GM23248 (cell line): Measurements from ENCODE around the gene RBMS1. TPM values are rescaled to one million over a fixed set of nuclear protein-coding genes. Genes with fewer than 3 reads are reported as not detected.

Source experiments
- DNase-seq: peaks from one replicate; pipeline ENCODE4 v3.0.0-alpha.2; 2015
- H2AFZ ChIP-seq: fragments of 200-600 bp; sonication (generic); 2 replicates; pipeline ENCODE4 v1.6.1; 2016; ENCODE audit warnings: antibody characterized with exemption
- H3F3A ChIP-seq: fragments of 200-600 bp; sonication (generic); 2 replicates; pipeline ENCODE4 v1.6.1; 2016; ENCODE audit warnings: mild to moderate bottlenecking, antibody characterized with exemption, mixed run types; ENCODE audit not compliant: insufficient read depth
- H3K27ac ChIP-seq: fragments of 200-600 bp; sonication (generic); 2 replicates; pipeline ENCODE4 v1.5.1; 2016; ENCODE audit warnings: mild to moderate bottlenecking
- H3K27me3 ChIP-seq: fragments of 200-600 bp; sonication (generic); replicated peaks from 2 replicates; pipeline ENCODE4 v1.6.1; 2016; ENCODE audit warnings: mild to moderate bottlenecking; ENCODE audit not compliant: insufficient read depth
- H3K36me3 ChIP-seq: fragments of 200-600 bp; sonication (generic); 2 replicates; pipeline ENCODE4 v1.6.1; 2016; ENCODE audit warnings: low read depth, mild to moderate bottlenecking
- H3K4me1 ChIP-seq: fragments of 200-600 bp; sonication (generic); 2 replicates; pipeline ENCODE4 v1.6.1; 2016; ENCODE audit warnings: mild to moderate bottlenecking; ENCODE audit not compliant: insufficient read depth
- H3K4me2 ChIP-seq: fragments of 200-600 bp; sonication (generic); one replicate; pipeline ENCODE4 v1.6.1; 2016; ENCODE audit warnings: mild to moderate bottlenecking; ENCODE audit not compliant: unreplicated experiment
- H3K4me3 ChIP-seq: fragments of 200-600 bp; sonication (generic); 2 replicates; pipeline ENCODE4 v1.5.1; 2016; ENCODE audit warnings: mild to moderate bottlenecking
- H3K79me2 ChIP-seq: fragments of 200-600 bp; sonication (generic); 2 replicates; pipeline ENCODE4 v1.6.1; 2016; ENCODE audit warnings: mild to moderate bottlenecking; ENCODE audit not compliant: insufficient read depth
- H3K9ac ChIP-seq: fragments of 200-600 bp; sonication (generic); 2 replicates; pipeline ENCODE4 v1.6.1; 2016; ENCODE audit warnings: mild to moderate bottlenecking
- H3K9me2 ChIP-seq: fragments of 200-600 bp; sonication (generic); 2 replicates; pipeline ENCODE4 v1.6.1; 2016; ENCODE audit warnings: mixed run types, mild to moderate bottlenecking, moderate library complexity; ENCODE audit not compliant: insufficient read depth
- H3K9me3 ChIP-seq: fragments of 200-600 bp; sonication (generic); one replicate; pipeline ENCODE4 v1.6.1; 2017; ENCODE audit warnings: low read depth
- H4K20me1 ChIP-seq: fragments of 200-600 bp; sonication (generic); 2 replicates; pipeline ENCODE4 v1.6.0; 2016; ENCODE audit not compliant: insufficient read depth
- EZH2 ChIP-seq: fragments of 200-600 bp; sonication (generic); IDR thresholded peaks from 2 replicates; pipeline ENCODE4 v1.6.1; 2018; ENCODE audit warnings: antibody characterized with exemption, mild to moderate bottlenecking; ENCODE audit not compliant: insufficient read depth, poor library complexity, severe bottlenecking
- EZH2phosphoT487 ChIP-seq: fragments of 200-600 bp; sonication (generic); IDR thresholded peaks from 2 replicates; pipeline ENCODE4 v1.6.1; 2018; ENCODE audit warnings: antibody characterized with exemption, moderate library complexity, mild to moderate bottlenecking, low read depth; ENCODE audit not compliant: insufficient read depth
- WGBS, 2 experiments: methylation state at CpG; one replicate each; pipeline ENCODE4 v1.1.6; 2015 to 2017; ENCODE audit warnings: low lambda C conversion rate in 2 of 2, low coverage in 1 of 2; ENCODE audit errors: missing lambda C conversion rate in 2 of 2; 5-methylcytosine and 5-hydroxymethylcytosine counted together
- in situ Hi-C: fragments of 300-500 bp; cut with MboI; formaldehyde crosslinking; loops from 2 replicates; pipeline ENCODE4 v1.15.0; 2020
- polyA plus RNA-seq: library from polyadenylated mRNA; unstranded; fragments of >200 nt; fragmentation: Nextera tagmentation; extraction: Ambion mirVana; gene quantifications from 2 replicates; pipeline ENCODE4 v1.2.1, GENCODE V29; 2016
- total RNA-seq: library from RNA; depleted of rRNA; stranded (reverse); fragments of >200 nt; shearing (Covaris generic); gene quantifications from 2 replicates; pipeline ENCODE4 v1.2.3, GENCODE V29; 2014

RBMS1 gene
- total and polyA plus RNA-seq, 2 experiments from 2014 or later: 72.3 to 91.7 TPM

GRCh38 chr2:160388464-160389263 lies 104.9 kb downstream of the RBMS1 start:
- peaks cover 84% of the 10 kb centered on the region for H3K4me1 ChIP-seq
- H3K9ac ChIP-seq: peak overlapping the region; percentile 80
- no peaks in the 10 kb centered on the region for H4K20me1 ChIP-seq
- H3K36me3 ChIP-seq: no peaks in the 10 kb centered on the region
- no peaks in the 10 kb centered on the region for H3K9me3 ChIP-seq
- H3K4me3 ChIP-seq: peak overlapping the region; percentile 54
- peak; percentile 62 for DNase-seq
- no peak overlapping the region for H2AFZ ChIP-seq
- no peaks in the 10 kb centered on the region for H3K9me2 ChIP-seq
- WGBS, 2 experiments: 15 to 18% methylated on average over 12 of the region's 12 CpGs
- H3F3A ChIP-seq: peaks cover 91% of the 10 kb centered on the region
- H3K27ac ChIP-seq: peak overlapping the region; percentile 96
- H3K79me2 ChIP-seq: peaks cover 97% of the 10 kb centered on the region
- H3K27me3 ChIP-seq: no peaks in the 10 kb centered on the region
- peak overlapping the region; percentile 64 for H3K4me2 ChIP-seq
- TF ChIP-seq EZH2phosphoT487 (no peak), EZH2 (no peak)
- in situ Hi-C loops: no loop called here

- H3K4me1 ChIP-seq: peaks cover 78% of the 10 kb centered on the region
- H3K27ac ChIP-seq: peak overlapping the region; percentile 96
- H3K27me3 ChIP-seq: no peaks in the 10 kb centered on the region
- peaks cover 97% of the 10 kb centered on the region for H3K79me2 ChIP-seq
- TF ChIP-seq EZH2 (no peak), EZH2phosphoT487 (no peak)
- no peaks in the 10 kb centered on the region for H3K36me3 ChIP-seq
- no peaks in the 10 kb centered on the region for H3K9me3 ChIP-seq
- in situ Hi-C loops: no loop called here
- DNase-seq: peak; percentile 99
- H4K20me1 ChIP-seq: no peaks in the 10 kb centered on the region
- H2AFZ ChIP-seq: no peak overlapping the region
- whole genome bisulfite sequencing, 2 experiments: 1 to 7% methylated on average over 3 of the region's 3 CpGs
- H3K4me3 ChIP-seq: peak overlapping the region; percentile 54
- peaks cover 92% of the 10 kb centered on the region for H3F3A ChIP-seq
- peak overlapping the region; percentile 80 for H3K9ac ChIP-seq
- no peaks in the 10 kb centered on the region for H3K9me2 ChIP-seq
- H3K4me2 ChIP-seq: peak overlapping the region; percentile 64
Observed at GRCh38 chr2:160387558-160388262, 105.9 kb downstream of the RBMS1 start.

GRCh38 chr2:160384791-160385190 lies 108.8 kb downstream of the RBMS1 start:
- peak overlapping the region; percentile 96 for H3K27ac ChIP-seq

GRCh38 chr2:160381425-160381951 lies 112.1 kb downstream of the RBMS1 start:
- no peaks in the 10 kb centered on the region for H3K36me3 ChIP-seq
- peak; percentile 47 for DNase-seq
- H2AFZ ChIP-seq: no peak overlapping the region
- H3K9me2 ChIP-seq: no peaks in the 10 kb centered on the region
- no peak for TF ChIP-seq EZH2
- H3K27me3 ChIP-seq: no peaks in the 10 kb centered on the region
- WGBS, 2 experiments: 34 to 41% methylated on average over 5 of the region's 5 CpGs
- in situ Hi-C loops: no loop called here
- H3K27ac ChIP-seq: peak overlapping the region; percentile 88
- peaks cover 89% of the 10 kb centered on the region for H3F3A ChIP-seq
- H3K79me2 ChIP-seq: peaks cover 100% of the 10 kb centered on the region
- H3K9me3 ChIP-seq: no peaks in the 10 kb centered on the region
- H3K4me1 ChIP-seq: peaks cover 80% of the 10 kb centered on the region
- 0 out of 2 replicates have a peak, but pooled peaks cover 4% of the 10 kb centered on the region for H4K20me1 ChIP-seq
- H3K9ac ChIP-seq: peak overlapping the region; percentile 71
- H3K4me2 ChIP-seq: peak overlapping the region; percentile 69
- peak overlapping the region; percentile 34; the same call in 1 of the 2 replicates for H3K4me3 ChIP-seq

More at GRCh38 chr2:160384791-160385190, 108.8 kb downstream of the RBMS1 start:
- 48 to 54% methylated on average over 1 of the region's 1 CpG for WGBS, 2 experiments
- H3K27me3 ChIP-seq: no peaks in the 10 kb centered on the region
- no peak overlapping the region for H3K4me3 ChIP-seq
- H3K4me2 ChIP-seq: no peak overlapping the region
- no peak overlapping the region for H2AFZ ChIP-seq
- H3K9me2 ChIP-seq: no peaks in the 10 kb centered on the region
- DNase-seq: no peak
- TF ChIP-seq EZH2 (no peak), EZH2phosphoT487 (no peak)
- in situ Hi-C loops: no loop called here
- 0 out of 2 replicates have a peak, but pooled peaks cover 4% of the 10 kb centered on the region for H4K20me1 ChIP-seq
- peaks cover 90% of the 10 kb centered on the region for H3F3A ChIP-seq
- peaks cover 97% of the 10 kb centered on the region for H3K79me2 ChIP-seq
- no peaks in the 10 kb centered on the region for H3K9me3 ChIP-seq
- no peak overlapping the region for H3K9ac ChIP-seq
- no peaks in the 10 kb centered on the region for H3K36me3 ChIP-seq
- H3K4me1 ChIP-seq: peaks cover 78% of the 10 kb centered on the region
